ENCODE data around the gene RAPGEF3.

The RAPGEF3 gene

DNA sequence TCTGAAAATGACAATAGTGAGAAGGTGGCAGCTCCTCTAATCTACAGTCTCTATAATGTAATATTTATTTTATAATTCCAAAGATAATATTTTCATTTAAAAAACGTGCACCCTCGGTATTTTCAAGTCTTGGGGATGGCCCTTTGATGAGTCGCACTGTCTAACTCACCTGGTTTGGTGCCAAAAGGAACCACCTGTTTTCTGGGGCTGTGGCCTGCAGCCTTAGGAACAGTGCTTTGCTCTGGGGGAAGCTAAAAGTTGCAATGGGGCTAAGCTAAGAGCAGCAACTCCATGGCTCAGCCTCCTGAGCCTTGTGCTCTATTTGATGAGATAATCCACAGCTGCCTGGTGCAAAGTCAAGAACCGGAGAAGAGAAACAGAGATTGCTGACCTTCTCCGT, 27.0 kb downstream of the RAPGEF3 start:
- Histone ChIP-seq H3K4me3 (ENCODE audit: low read depth, low read length) (no peak overlapping the region), H3K27ac (ENCODE audit: extremely low read depth, low read depth, low read length) (no peak overlapping the region), H3K9me3 (ENCODE audit: control insufficient read depth, insufficient read depth, low read depth, low read length) (no peaks in the 10 kb centered on the region), H3K4me1 (ENCODE audit: control insufficient read depth, insufficient read depth, low read length) (no peaks in the 10 kb centered on the region), H3K36me3 (ENCODE audit: control insufficient read depth in 2 of 2, insufficient read depth in 1 of 2, low read length in 2 of 2) (no peaks in the 10 kb centered on the region)
- POLR2A ChIA-PET: interaction anchor here (0.5 kb wide), 1 partner anchor 25 kb away, joined by 3 read pairs; no protein-coding TSS in a partner anchor
- CTCF ChIA-PET: interaction anchor here (0.6 to 22.5 kb wide), 4 partner anchors 11 to 107 kb away, joined by 3 to 353 read pairs (median 6); no protein-coding TSS in a partner anchor
- TF ChIP-seq HOXD13 (CRISPR knock-in tag; IDR thresholded peaks at IDR 0.05; ENCODE audit: borderline replicate concordance) (no peak), ZNF184 (tag by site-specific recombination; IDR thresholded peaks at IDR 0.05) (no peak), SCRT2 (tag by site-specific recombination; IDR thresholded peaks at IDR 0.05) (peak; percentile 20; the same call in 1 of the 2 replicates), ZNF623 (tag by site-specific recombination; IDR thresholded peaks at IDR 0.05) (no peak), RBAK (tag by site-specific recombination; IDR thresholded peaks at IDR 0.05) (no peak), ZNF544 (tag by site-specific recombination; IDR thresholded peaks at IDR 0.05) (no peak)
- TF ChIP-seq, protein P1, sequence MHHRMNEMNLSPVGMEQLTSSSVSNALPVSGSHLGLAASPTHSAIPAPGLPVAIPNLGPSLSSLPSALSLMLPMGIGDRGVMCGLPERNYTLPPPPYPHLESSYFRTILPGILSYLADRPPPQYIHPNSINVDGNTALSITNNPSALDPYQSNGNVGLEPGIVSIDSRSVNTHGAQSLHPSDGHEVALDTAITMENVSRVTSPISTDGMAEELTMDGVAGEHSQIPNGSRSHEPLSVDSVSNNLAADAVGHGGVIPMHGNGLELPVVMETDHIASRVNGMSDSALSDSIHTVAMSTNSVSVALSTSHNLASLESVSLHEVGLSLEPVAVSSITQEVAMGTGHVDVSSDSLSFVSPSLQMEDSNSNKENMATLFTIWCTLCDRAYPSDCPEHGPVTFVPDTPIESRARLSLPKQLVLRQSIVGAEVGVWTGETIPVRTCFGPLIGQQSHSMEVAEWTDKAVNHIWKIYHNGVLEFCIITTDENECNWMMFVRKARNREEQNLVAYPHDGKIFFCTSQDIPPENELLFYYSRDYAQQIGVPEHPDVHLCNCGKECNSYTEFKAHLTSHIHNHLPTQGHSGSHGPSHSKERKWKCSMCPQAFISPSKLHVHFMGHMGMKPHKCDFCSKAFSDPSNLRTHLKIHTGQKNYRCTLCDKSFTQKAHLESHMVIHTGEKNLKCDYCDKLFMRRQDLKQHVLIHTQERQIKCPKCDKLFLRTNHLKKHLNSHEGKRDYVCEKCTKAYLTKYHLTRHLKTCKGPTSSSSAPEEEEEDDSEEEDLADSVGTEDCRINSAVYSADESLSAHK (tag by site-specific recombination; IDR thresholded peaks at IDR 0.05): no peak
- TF ChIP-seq, protein P2, sequence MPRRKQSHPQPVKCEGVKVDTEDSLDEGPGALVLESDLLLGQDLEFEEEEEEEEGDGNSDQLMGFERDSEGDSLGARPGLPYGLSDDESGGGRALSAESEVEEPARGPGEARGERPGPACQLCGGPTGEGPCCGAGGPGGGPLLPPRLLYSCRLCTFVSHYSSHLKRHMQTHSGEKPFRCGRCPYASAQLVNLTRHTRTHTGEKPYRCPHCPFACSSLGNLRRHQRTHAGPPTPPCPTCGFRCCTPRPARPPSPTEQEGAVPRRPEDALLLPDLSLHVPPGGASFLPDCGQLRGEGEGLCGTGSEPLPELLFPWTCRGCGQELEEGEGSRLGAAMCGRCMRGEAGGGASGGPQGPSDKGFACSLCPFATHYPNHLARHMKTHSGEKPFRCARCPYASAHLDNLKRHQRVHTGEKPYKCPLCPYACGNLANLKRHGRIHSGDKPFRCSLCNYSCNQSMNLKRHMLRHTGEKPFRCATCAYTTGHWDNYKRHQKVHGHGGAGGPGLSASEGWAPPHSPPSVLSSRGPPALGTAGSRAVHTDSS (tag by site-specific recombination; IDR thresholded peaks at IDR 0.05): no peak
- TF ChIP-seq, protein P3, sequence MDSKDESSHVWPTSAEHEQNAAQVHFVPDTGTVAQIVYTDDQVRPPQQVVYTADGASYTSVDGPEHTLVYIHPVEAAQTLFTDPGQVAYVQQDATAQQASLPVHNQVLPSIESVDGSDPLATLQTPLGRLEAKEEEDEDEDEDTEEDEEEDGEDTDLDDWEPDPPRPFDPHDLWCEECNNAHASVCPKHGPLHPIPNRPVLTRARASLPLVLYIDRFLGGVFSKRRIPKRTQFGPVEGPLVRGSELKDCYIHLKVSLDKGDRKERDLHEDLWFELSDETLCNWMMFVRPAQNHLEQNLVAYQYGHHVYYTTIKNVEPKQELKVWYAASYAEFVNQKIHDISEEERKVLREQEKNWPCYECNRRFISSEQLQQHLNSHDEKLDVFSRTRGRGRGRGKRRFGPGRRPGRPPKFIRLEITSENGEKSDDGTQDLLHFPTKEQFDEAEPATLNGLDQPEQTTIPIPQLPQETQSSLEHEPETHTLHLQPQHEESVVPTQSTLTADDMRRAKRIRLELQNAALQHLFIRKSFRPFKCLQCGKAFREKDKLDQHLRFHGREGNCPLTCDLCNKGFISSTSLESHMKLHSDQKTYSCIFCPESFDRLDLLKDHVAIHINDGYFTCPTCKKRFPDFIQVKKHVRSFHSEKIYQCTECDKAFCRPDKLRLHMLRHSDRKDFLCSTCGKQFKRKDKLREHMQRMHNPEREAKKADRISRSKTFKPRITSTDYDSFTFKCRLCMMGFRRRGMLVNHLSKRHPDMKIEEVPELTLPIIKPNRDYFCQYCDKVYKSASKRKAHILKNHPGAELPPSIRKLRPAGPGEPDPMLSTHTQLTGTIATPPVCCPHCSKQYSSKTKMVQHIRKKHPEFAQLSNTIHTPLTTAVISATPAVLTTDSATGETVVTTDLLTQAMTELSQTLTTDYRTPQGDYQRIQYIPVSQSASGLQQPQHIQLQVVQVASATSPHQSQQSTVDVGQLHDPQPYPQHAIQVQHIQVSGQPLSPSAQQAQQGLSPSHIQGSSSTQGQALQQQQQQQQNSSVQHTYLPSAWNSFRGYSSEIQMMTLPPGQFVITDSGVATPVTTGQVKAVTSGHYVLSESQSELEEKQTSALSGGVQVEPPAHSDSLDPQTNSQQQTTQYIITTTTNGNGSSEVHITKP (tag by site-specific recombination; IDR thresholded peaks at IDR 0.05): peak; percentile 1; the same call in 1 of the 2 replicates

DNA sequence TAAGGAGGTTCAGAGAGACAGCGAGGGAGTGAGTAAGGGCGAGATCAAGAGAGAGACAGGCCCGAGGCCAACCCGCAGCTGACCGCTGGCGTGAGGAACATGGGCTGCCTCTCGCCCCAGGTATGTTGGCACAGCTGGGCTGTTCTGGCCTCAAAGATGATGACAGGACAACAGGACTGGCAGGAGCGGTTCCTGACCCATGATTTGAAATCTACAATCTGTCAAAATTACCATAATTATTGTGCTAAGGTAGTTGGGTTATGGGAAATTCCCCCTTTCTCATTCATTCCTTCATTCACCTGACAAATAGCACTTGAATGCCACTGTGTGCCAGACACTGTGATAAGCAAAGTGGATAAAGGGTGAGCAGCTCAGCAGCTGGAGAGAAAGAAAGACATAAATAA, 28.3 kb downstream of the RAPGEF3 start:
- Histone ChIP-seq H3K36me3 (ENCODE audit: control insufficient read depth in 2 of 2, insufficient read depth in 1 of 2, low read length in 2 of 2) (no peaks in the 10 kb centered on the region), H3K9me3 (ENCODE audit: control insufficient read depth, insufficient read depth, low read depth, low read length) (no peaks in the 10 kb centered on the region), H3K4me3 (ENCODE audit: low read depth, low read length) (no peak overlapping the region), H3K4me1 (ENCODE audit: control insufficient read depth, insufficient read depth, low read length) (no peaks in the 10 kb centered on the region), H3K27ac (ENCODE audit: extremely low read depth, low read depth, low read length) (no peak overlapping the region)
- CTCF ChIA-PET: interaction anchor here (0.7 to 22.5 kb wide), 5 partner anchors 13 to 108 kb away, joined by 3 to 353 read pairs (median 5); no protein-coding TSS in a partner anchor
- TF ChIP-seq ZNF416 (tag by site-specific recombination; IDR thresholded peaks at IDR 0.05) (no peak), ZNF549 (tag by site-specific recombination; IDR thresholded peaks at IDR 0.05) (no peak), ZNF426 (tag by site-specific recombination; IDR thresholded peaks at IDR 0.05) (no peak), ZNF324 (tag by site-specific recombination; IDR thresholded peaks at IDR 0.05) (no peak), ZNF114 (tag by site-specific recombination; IDR thresholded peaks at IDR 0.05) (no peak), MZF1 (tag by site-specific recombination; IDR thresholded peaks at IDR 0.05; ENCODE audit: borderline replicate concordance) (no peak)
- TF ChIP-seq, protein P4, sequence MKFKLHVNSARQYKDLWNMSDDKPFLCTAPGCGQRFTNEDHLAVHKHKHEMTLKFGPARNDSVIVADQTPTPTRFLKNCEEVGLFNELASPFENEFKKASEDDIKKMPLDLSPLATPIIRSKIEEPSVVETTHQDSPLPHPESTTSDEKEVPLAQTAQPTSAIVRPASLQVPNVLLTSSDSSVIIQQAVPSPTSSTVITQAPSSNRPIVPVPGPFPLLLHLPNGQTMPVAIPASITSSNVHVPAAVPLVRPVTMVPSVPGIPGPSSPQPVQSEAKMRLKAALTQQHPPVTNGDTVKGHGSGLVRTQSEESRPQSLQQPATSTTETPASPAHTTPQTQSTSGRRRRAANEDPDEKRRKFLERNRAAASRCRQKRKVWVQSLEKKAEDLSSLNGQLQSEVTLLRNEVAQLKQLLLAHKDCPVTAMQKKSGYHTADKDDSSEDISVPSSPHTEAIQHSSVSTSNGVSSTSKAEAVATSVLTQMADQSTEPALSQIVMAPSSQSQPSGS (tag by site-specific recombination; IDR thresholded peaks at IDR 0.05; ENCODE audit: low read depth): no peak
- POLR2A ChIA-PET: no interaction called here
